ENCODE results near the gene PTPRS. TPM values are rescaled to one million over a fixed set of nuclear protein-coding genes. Genes with fewer than 3 reads are reported as not detected.

Gene PTPRS
- total and polyA plus RNA-seq, 2 of the 8 experiments (the other 6 are each of a cell fraction or from before 2014, with no cell fraction given): 96.8 to 223 TPM

GRCh38 chr19:5292453-5292821 is 48.2 kb downstream of the PTPRS start:
- no peak overlapping the region for H3K27ac ChIP-seq (ENCODE audit: low read depth, low read length)
- POLR2A ChIA-PET (ENCODE audit: partially characterized antibody): interaction anchor here (0.9 to 4.9 kb wide), 7 partner anchors 8 to 47 kb away, joined by 3 to 24 read pairs (median 4); partner anchors contain the start of gene PTPRS

More at GRCh38 chr19:5292453-5292821, 48.2 kb downstream of the PTPRS start:
- no peak overlapping the region for H2BK5ac ChIP-seq (ENCODE audit: low read depth, low read length)
- no peak overlapping the region for H3K23ac ChIP-seq (ENCODE audit: insufficient read length)
- H2BK120ac ChIP-seq (replicated peaks; ENCODE audit: low read depth, low read length): no peak overlapping the region
- no peak overlapping the region for H2BK15ac ChIP-seq (ENCODE audit: low read length)
- H3K79me1 ChIP-seq (ENCODE audit: low read depth, low read length): peaks cover 41% of the 10 kb centered on the region
- no peak overlapping the region for H4K5ac ChIP-seq (ENCODE audit: insufficient read length, low read depth, low read length)
- H3K4me2 ChIP-seq (ENCODE audit: insufficient read depth in 1 of 2, low read depth in 2 of 2, low read length in 2 of 2): peak overlapping the region; percentile 71 to 91
- H2AFZ ChIP-seq (ENCODE audit: low read length): no peak overlapping the region
- H3K23me2 ChIP-seq (ENCODE audit: low read depth, low read length): peaks cover 12% of the 10 kb centered on the region; the same call in 1 of the 2 replicates
- H3K9me3 ChIP-seq (ENCODE audit: insufficient read depth in 2 of 2, low read depth in 1 of 2, low read length in 1 of 2): no peaks in the 10 kb centered on the region
- H3K18ac ChIP-seq (ENCODE audit: extremely low read depth, low read length): no peak overlapping the region
- H4K20me1 ChIP-seq (replicated peaks in 1 of 2; ENCODE audit: control insufficient read depth in 1 of 2, insufficient read depth in 2 of 2, low read length in 2 of 2): peaks cover 48 to 64% of the 10 kb centered on the region in 2 experiments
- H3K9ac ChIP-seq (replicated peaks in 1 of 4; ENCODE audit: extremely low read depth in 1 of 4, low read depth in 3 of 4, low read length in 3 of 4): peak overlapping the region in 1 of 4 experiments; percentile 42; a peak in 2 of 7 replicates
- H3K4ac ChIP-seq (replicated peaks; ENCODE audit: insufficient read length, low read depth, low read length): no peak overlapping the region
- CTCF ChIA-PET (ENCODE audit: partially characterized antibody): interaction anchor here (0.7 to 1.7 kb wide), 5 partner anchors 10 to 1304 kb away, joined by 3 to 7 read pairs (median 3); no protein-coding TSS in a partner anchor
- H3K4me3 ChIP-seq (ENCODE audit: extremely low read depth in 1 of 4, insufficient read depth in 2 of 4, low read depth in 3 of 4, low read length in 4 of 4): peak overlapping the region; percentile 44 to 96 (median 61)
- no peak for DNase-seq (ENCODE audit: low read depth in 1 of 2, low spot score in 2 of 2)
- no peaks in the 10 kb centered on the region for H3K36me3 ChIP-seq (ENCODE audit: control insufficient read depth in 2 of 4, insufficient read depth in 4 of 4, low read length in 3 of 4)
- peaks cover 10 to 69% of the 10 kb centered on the region in 2 experiments for H3K79me2 ChIP-seq (ENCODE audit: control insufficient read depth in 1 of 2, insufficient read depth in 2 of 2, low read length in 2 of 2)
- no peak for FAIRE-seq
- no peak overlapping the region for H3K14ac ChIP-seq (ENCODE audit: insufficient read length)
- no peak overlapping the region for H4K8ac ChIP-seq (ENCODE audit: extremely low read depth, insufficient read depth, low read length)
- no peak overlapping the region for H2AK5ac ChIP-seq (ENCODE audit: low read depth, low read length)
- no peak overlapping the region for H2BK20ac ChIP-seq (ENCODE audit: low read length)
- no peak for TF ChIP-seq RNF2 (IDR thresholded peaks at IDR 0.05; ENCODE audit: borderline replicate concordance, low read depth, low read length, missing control alignments, poor library complexity, severe bottlenecking)
- no peak overlapping the region for H4K91ac ChIP-seq (replicated peaks; ENCODE audit: insufficient read length, low read length)
- 23% methylated on average over 13 of the region's 17 CpGs; no CpG with 5 or more reads in 1 of the 2 experiments for WGBS, 2 experiments (ENCODE audit: extremely low coverage in 1 of 2, insufficient coverage in 1 of 2, insufficient read length in 1 of 2, insufficient replicate concordance in 2 of 2, low coverage in 1 of 2, low lambda C conversion rate in 2 of 2, missing lambda C conversion rate in 1 of 2)
- H3K27me3 ChIP-seq (replicated peaks in 1 of 4; ENCODE audit: control insufficient read depth in 3 of 4, extremely low read depth in 1 of 4, insufficient read depth in 3 of 4, low read length in 3 of 4): no peaks in the 10 kb centered on the region; a peak in 1 of 7 replicates
- no peak overlapping the region for H2BK12ac ChIP-seq (ENCODE audit: low read depth, low read length)
- no peak overlapping the region for H3K56ac ChIP-seq (replicated peaks; ENCODE audit: insufficient read length, low read depth, low read length)
- H3K4me1 ChIP-seq (replicated peaks in 1 of 4; ENCODE audit: control insufficient read depth in 3 of 4, insufficient read depth in 4 of 4, low read length in 3 of 4): peaks cover 0 to 27% (median 18%) of the 10 kb centered on the region in 4 experiments; a peak in 6 of 7 replicates

Measured in H1 (cell line).